Right lobe of liver (tissue), 6 donors: ENCODE measurements around the gene POLR3C. TPM values are rescaled to one million over a fixed set of nuclear protein-coding genes. Genes with fewer than 3 reads are reported as not detected.
A peak's percentile ranks its signal among the peaks of the same experiment; 100 is the strongest.

Source experiments
- ATAC-seq, 4 donors: fragments of 200-7000 bp; cut with Tn5 transposase; one replicate each; pipeline ENCODE4 v1.9.1; 2020; ENCODE audit warnings: mild to moderate bottlenecking in 4 of 4, moderate library complexity in 4 of 4
- DNase-seq, 3 donors: peaks; one replicate each; pipeline ENCODE4 v3.0.0-alpha.2; 2020
- H3K27ac ChIP-seq, 3 donors: fragments of 200-600 bp; one replicate each; pipeline ENCODE4 v1.8.0; 2022
- H3K27me3 ChIP-seq, 2 donors: fragments of 200-600 bp; one replicate each; pipeline ENCODE4 v1.8.0; 2022
- H3K36me3 ChIP-seq, 4 donors: fragments of 200-600 bp; sonication (generic) in 1 of 4; one replicate each; pipeline versions ENCODE4 v1.5.1 to v1.8.0; 2017 to 2022; ENCODE audit warnings: control low read depth in 1 of 4
- H3K4me1 ChIP-seq, 4 donors: fragments of 200-600 bp; sonication (generic) in 1 of 4; one replicate each; pipeline versions ENCODE4 v1.5.1 to v1.8.0; 2017 to 2022; ENCODE audit warnings: control low read depth in 1 of 4
- H3K4me3 ChIP-seq, 3 donors: fragments of 200-600 bp; one replicate each; pipeline ENCODE4 v1.8.0; 2022
- H3K9me3 ChIP-seq, 4 donors: fragments of 200-600 bp; sonication (generic) in 1 of 4; one replicate each; pipeline versions ENCODE4 v1.5.1 to v1.8.0; 2017 to 2022; ENCODE audit warnings: control low read depth in 1 of 4
- CTCF ChIP-seq, 4 donors: fragments of 200-600 bp in 3 of 4; fragments of 450-650 bp in 1 of 4; IDR thresholded peaks; one replicate each; pipeline versions ENCODE4 v1.5.1 to v1.8.0; 2016 to 2022; ENCODE audit warnings: antibody characterized with exemption in 4 of 4, mild to moderate bottlenecking in 2 of 4
- POLR2A ChIP-seq: fragments of 450-650 bp; IDR thresholded peaks from one replicate; pipeline ENCODE4 v1.6.1; 2017; ENCODE audit warnings: antibody characterized with exemption, mild to moderate bottlenecking
- WGBS: methylation state at CpG from one replicate; pipeline ENCODE4 v1.1.6; 2018; ENCODE audit warnings: low coverage, low lambda C conversion rate; ENCODE audit not compliant: insufficient coverage; ENCODE audit errors: missing lambda C conversion rate; 5-methylcytosine and 5-hydroxymethylcytosine counted together
- intact Hi-C, 2 donors: fragments of 100-400 bp; cut with DNase I; formaldehyde crosslinking; loops; one replicate each; pipeline versions ENCODE4 v1.11.2 to v1.14.1; 2022
- microRNA-seq, 2 donors: library from miRNA; unstranded; fragments of <30 nt; microRNA quantifications; one replicate each; pipeline ENCODE4, GENCODE V29; 2019 to 2020
- small RNA-seq, 2 experiments: library from RNA; depleted of rRNA; stranded (forward); fragments of <200 nt; gene quantifications; one replicate each; pipeline ENCODE3, GENCODE V24; 2016
- total RNA-seq, 6 experiments: library from RNA; depleted of rRNA in 2 of 6; stranded (reverse); fragments of >200 nt in 2 of 6; fragmentation: NEBNext Ultra II Directional in 3 of 6; extraction: Animal tissue kit (Norgen Biotek cat#: 25700) in 3 of 6; gene quantifications; one replicate each; pipeline versions ENCODE4 v1.1.0 to v1.2.4, GENCODE V29; 2016 to 2023
- donor health status: DM: no; HTN: yes; CAD: no.
- donor health status: DM: no; HTN: no; CAD: no.
- donor health status: DM: no; HTN: no; CAD: no.
- donor health status: DM: no; HTN: yes; CAD: no.
- donor health status: DM: no; HTN: yes; CAD: no.

POLR3C gene
- total RNA-seq, 6 experiments from 2014 or later, result 7.7 to 17.0 (median 11.2) TPM

GRCh38 chr1:145892486-145893087 lies 68.6 kb downstream of the POLR3C start:
- DNase-seq (no peak), ATAC-seq (no peak)
- Histone ChIP-seq H3K4me3 (no peak overlapping the region), H3K9me3 (no peaks in the 10 kb centered on the region), H3K27me3 (no peaks in the 10 kb centered on the region), H3K4me1 (peaks cover 0 to 8% (median 3%) of the 10 kb centered on the region in 4 donors), H3K36me3 (no peaks in the 10 kb centered on the region), H3K27ac (peak overlapping the region; percentile 46 to 69 (median 64))
- 29% methylated on average over 2 of the region's 3 CpGs for WGBS
- intact Hi-C loops, result no loop called here
- TF ChIP-seq POLR2A (no peak), CTCF (IDR thresholded peaks at IDR 0.05) (no peak)

- Histone ChIP-seq H3K9me3 (no peaks in the 10 kb centered on the region), H3K27ac (peak overlapping the region in 1 of 3 donors; percentile 69), H3K27me3 (no peaks in the 10 kb centered on the region), H3K4me1 (peaks cover 0 to 7% (median 3%) of the 10 kb centered on the region in 4 donors), H3K4me3 (no peak overlapping the region), H3K36me3 (no peaks in the 10 kb centered on the region)
- intact Hi-C loops, result no loop called here
- no peak for DNase-seq
- ATAC-seq, result no peak
- TF ChIP-seq POLR2A, result no peak
- TF ChIP-seq CTCF (IDR thresholded peaks at IDR 0.05), result no peak
- WGBS, result 83% methylated on average over 7 of the region's 7 CpGs
Measured at GRCh38 chr1:145893306-145894055, 69.5 kb downstream of the POLR3C start.

Small RNAs within 50 kb of the gene (microRNA-seq; reads per million reads assigned to microRNA genes)
- 0.58 to 1.3 reads per million in 2 donors for gene MIR6736

Small RNAs within 50 kb of the gene (small RNA-seq; reads per million reads assigned to genes)
- 0 reads per million in 2 experiments for gene MIR6736

Other genes with a start within 250 kb of the POLR3C start
- gene GPR89A, start 216.2 kb upstream of the POLR3C start, total RNA-seq, result 10 to 100 TPM; 11.6 to 21.1 (median 15.5) TPM
- gene PDZK1, start 116.8 kb upstream of the POLR3C start, total RNA-seq, result 100 to 1,000 TPM in 2 of 6 experiments, 10 to 100 TPM in 4; 64.8 to 117 (median 79.2) TPM
- gene CD160, start 104.7 kb upstream of the POLR3C start, total RNA-seq, result 1 to 10 TPM in 2 of 6 experiments, under 1 TPM in 2, not detected in 2; 0.19 to 1.5 (median 0.91) TPM
- 10 to 100 TPM in 2 of 6 experiments, 1 to 10 TPM in 4; 5.3 to 10.3 (median 8.0) TPM for gene RNF115, start 105 bp upstream of the POLR3C start, total RNA-seq
- 1 to 10 TPM in 3 of 6 experiments, under 1 TPM in 3; 0.51 to 2.2 (median 1.0) TPM for gene NUDT17, start 21.4 kb downstream of the POLR3C start, total RNA-seq
- gene PIAS3, start 34.9 kb downstream of the POLR3C start, total RNA-seq, result 1 to 10 TPM; 5.5 to 8.9 (median 6.7) TPM
- 1 to 10 TPM; 1.1 to 2.5 (median 1.6) TPM for gene ANKRD35, start 61.7 kb downstream of the POLR3C start, total RNA-seq
- gene ITGA10, start 85.8 kb downstream of the POLR3C start, total RNA-seq, result 1 to 10 TPM in 3 of 6 experiments, under 1 TPM in 3; 0.50 to 2.3 (median 0.85) TPM
- gene PEX11B, start 94.5 kb downstream of the POLR3C start, total RNA-seq, result 10 to 100 TPM; 12.3 to 23.0 (median 15.2) TPM
- 10 to 100 TPM; 41.1 to 68.4 (median 56.3) TPM for gene RBM8A, start 103.3 kb downstream of the POLR3C start, total RNA-seq
- gene LIX1L, start 133.8 kb downstream of the POLR3C start, total RNA-seq, result 10 to 100 TPM; 10.6 to 11.9 (median 11.0) TPM
- under 1 TPM in 5 of 6 experiments, not detected in 1; 0.14 to 0.88 (median 0.22) TPM for gene ANKRD34A, start 140.4 kb downstream of the POLR3C start, total RNA-seq
- 10 to 100 TPM in 4 of 6 experiments, 1 to 10 TPM in 2; 8.4 to 14.3 (median 11.9) TPM for gene POLR3GL, start 140.5 kb downstream of the POLR3C start, total RNA-seq
- 100 to 1,000 TPM in 3 of 6 experiments, 10 to 100 TPM in 3; 56.3 to 398 (median 134) TPM for gene TXNIP, start 172.4 kb downstream of the POLR3C start, total RNA-seq
- 100 to 1,000 TPM in 4 of 6 experiments, 10 to 100 TPM in 2; 53.0 to 215 (median 109) TPM for gene HJV, start 197.5 kb downstream of the POLR3C start, total RNA-seq